K562 (cell line): ENCODE measurements around the gene MKS1. TPM values are rescaled to one million over a fixed set of nuclear protein-coding genes. Genes with fewer than 3 reads are reported as not detected.
A peak's percentile ranks its signal among the peaks of the same experiment; 100 is the strongest.

Experiments
- BRF2 ChIP-seq: IDR thresholded peaks from 3 replicates; pipeline ENCODE4 v1.6.1; 2011; ENCODE audit warnings: borderline replicate concordance, mild to moderate bottlenecking; ENCODE audit not compliant: insufficient read length, insufficient read depth
- C11orf30 ChIP-seq: fragments of 450-650 bp; IDR thresholded peaks from 2 replicates; pipeline ENCODE4 v1.6.1; 2016; ENCODE audit warnings: low read depth, mild to moderate bottlenecking
- CBFA2T3 ChIP-seq: fragments of 450-650 bp; IDR thresholded peaks from 2 replicates; pipeline ENCODE4 v1.6.1; 2017
- EGR1 ChIP-seq: fragments of 450-650 bp; conservative IDR thresholded peaks from 2 replicates; pipeline ENCODE4 v1.6.1; 2017; ENCODE audit warnings: mild to moderate bottlenecking
- EHMT2 ChIP-seq: fragments of 450-650 bp; IDR thresholded peaks from 2 replicates; pipeline ENCODE4 v1.6.1; 2018; ENCODE audit warnings: antibody characterized with exemption
- FOXJ2 ChIP-seq: fragments of 200-800 bp; sonication (Bioruptor generic); IDR thresholded peaks from 2 replicates; pipeline ENCODE4 v1.6.1; 2016; ENCODE audit warnings: missing genetic modification characterization, missing compliant biosample characterization
- HEY1 ChIP-seq: fragments of 250-450 bp; sonication (Bioruptor Pico); IDR thresholded peaks from 2 replicates; pipeline ENCODE4 v1.5.0; 2020; ENCODE audit warnings: mild to moderate bottlenecking, moderate library complexity, borderline replicate concordance
- JUN ChIP-seq, 2 experiments: sonication (generic) in 1 of 2; formaldehyde crosslinking in 1 of 2; IDR thresholded peaks; 2 replicates each; pipeline versions ENCODE4 v1.6.1 to v1.8.0; 2012 to 2022; ENCODE audit warnings: borderline replicate concordance in 2 of 2, mild to moderate bottlenecking in 2 of 2, improper control_type of control experiment in 1 of 2, low read depth in 1 of 2, low read length in 1 of 2, missing genetic modification reagents in 1 of 2
- KAT2B ChIP-seq: IDR thresholded peaks from one replicate; pipeline ENCODE4 v1.6.1; 2012; ENCODE audit warnings: low read depth, mild to moderate bottlenecking, control low read depth, inconsistent platforms, low read length, moderate library complexity
- KLF13 ChIP-seq: fragments of 450-650 bp; IDR thresholded peaks from 2 replicates; pipeline ENCODE4 v1.6.1; 2016; ENCODE audit warnings: missing genetic modification characterization, low read depth, mild to moderate bottlenecking, missing compliant biosample characterization, moderate library complexity, borderline replicate concordance
- NCOA4 ChIP-seq: fragments of 450-650 bp; IDR thresholded peaks from 2 replicates; pipeline ENCODE4 v1.6.1; 2018; ENCODE audit warnings: mild to moderate bottlenecking; ENCODE audit not compliant: partially characterized antibody
- POLR2AphosphoS5 ChIP-seq: IDR thresholded peaks from 2 replicates; pipeline ENCODE4 v1.6.1; 2011; ENCODE audit warnings: mild to moderate bottlenecking, low read depth, low read length, moderate library complexity; ENCODE audit not compliant: control insufficient read depth, insufficient read depth
- RFX7 ChIP-seq: fragments of 250-450 bp; sonication (Bioruptor Pico); IDR thresholded peaks from 2 replicates; pipeline ENCODE4 v1.5.1; 2021; ENCODE audit warnings: mild to moderate bottlenecking
- STAT5B ChIP-seq: fragments of 250-450 bp; sonication (Bioruptor Pico); IDR thresholded peaks from 2 replicates; pipeline ENCODE4 v1.8.0; 2021; ENCODE audit warnings: mild to moderate bottlenecking, inconsistent platforms
- TAF1 ChIP-seq: IDR thresholded peaks from 2 replicates; pipeline ENCODE4 v1.6.1; 2011; ENCODE audit warnings: mild to moderate bottlenecking, low read length, moderate library complexity; ENCODE audit not compliant: insufficient read depth, control insufficient read depth, severe bottlenecking; ENCODE audit errors: extremely low read depth
- ZNF232 ChIP-seq: sonication (generic); formaldehyde crosslinking; IDR thresholded peaks from 2 replicates; pipeline ENCODE4 v1.8.0; 2022; ENCODE audit warnings: mild to moderate bottlenecking, missing genetic modification reagents
- ZNF395 ChIP-seq: fragments of 200-800 bp; sonication (Bioruptor generic); IDR thresholded peaks from 2 replicates; pipeline ENCODE4 v1.6.1; 2017; ENCODE audit warnings: missing genetic modification characterization, missing compliant biosample characterization
- ZNF445 ChIP-seq: fragments of 250-450 bp; sonication (Bioruptor Pico); IDR thresholded peaks from 2 replicates; pipeline ENCODE4 v1.4.0; 2020; ENCODE audit warnings: low read depth, mild to moderate bottlenecking, moderate library complexity
- ZNF586 ChIP-seq: fragments of 450-650 bp; formaldehyde crosslinking; conservative IDR thresholded peaks from 2 replicates; pipeline ENCODE4 v1.4.0; 2020; ENCODE audit warnings: mild to moderate bottlenecking, moderate library complexity
- polyA plus RNA-seq, 8 experiments: library from polyadenylated mRNA; depleted of rRNA in 4 of 8; stranded (reverse) in 5 of 8; unstranded in 3 of 8; fragments of >200 nt; fragmentation: Nextera tagmentation in 2 of 8; fragmentation: Illumina TruSeq in 1 of 8; extraction: Ambion mirVana in 2 of 8; extraction: Trizol in 1 of 8; gene quantifications; 2 replicates each; pipeline versions ENCODE4 v1.2.1 to v1.2.3, GENCODE V29; 2011 to 2014; ENCODE audit warnings: inconsistent platforms in 1 of 8, missing spikeins in 1 of 8
- total RNA-seq, 7 experiments: library from RNA; depleted of rRNA in 6 of 7; stranded (reverse); fragments of >200 nt in 6 of 7; fragmentation: Illumina TruSeq in 2 of 7; extraction: Trizol in 2 of 7; gene quantifications; 2 replicates each; pipeline versions ENCODE4 v1.2.1 to v1.2.3, GENCODE V29; 2011 to 2021; ENCODE audit warnings: low replicate concordance in 1 of 7
- TF ChIP-seq, protein P1 (sequence below): fragments of 250-450 bp; sonication (Bioruptor Pico); IDR thresholded peaks from 2 replicates; pipeline ENCODE4 v1.5.0; 2021
- TF ChIP-seq, protein P2 (sequence below): fragments of 250-450 bp; sonication (Bioruptor Pico); IDR thresholded peaks from 2 replicates; pipeline ENCODE4 v1.4.0; 2020; ENCODE audit warnings: mild to moderate bottlenecking, moderate library complexity, borderline replicate concordance

Gene MKS1
- total and polyA plus RNA-seq, 9 of the 15 experiments (the other 6 are each of a cell fraction or from before 2014, with no cell fraction given): 16.3 to 31.0 (median 25.9) TPM

GRCh38 chr17:58184986-58185761 is 33.9 kb downstream of the MKS1 start (continued):
- TF ChIP-seq, protein P1, sequence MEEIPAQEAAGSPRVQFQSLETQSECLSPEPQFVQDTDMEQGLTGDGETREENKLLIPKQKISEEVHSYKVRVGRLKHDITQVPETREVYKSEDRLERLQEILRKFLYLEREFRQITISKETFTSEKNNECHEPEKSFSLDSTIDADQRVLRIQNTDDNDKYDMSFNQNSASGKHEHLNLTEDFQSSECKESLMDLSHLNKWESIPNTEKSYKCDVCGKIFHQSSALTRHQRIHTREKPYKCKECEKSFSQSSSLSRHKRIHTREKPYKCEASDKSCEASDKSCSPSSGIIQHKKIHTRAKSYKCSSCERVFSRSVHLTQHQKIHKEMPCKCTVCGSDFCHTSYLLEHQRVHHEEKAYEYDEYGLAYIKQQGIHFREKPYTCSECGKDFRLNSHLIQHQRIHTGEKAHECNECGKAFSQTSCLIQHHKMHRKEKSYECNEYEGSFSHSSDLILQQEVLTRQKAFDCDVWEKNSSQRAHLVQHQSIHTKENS (CRISPR knock-in tag): no peak
- TF ChIP-seq KAT2B: no peak
- no peak for TF ChIP-seq POLR2AphosphoS5
- TF ChIP-seq BRF2: no peak
- TF ChIP-seq EHMT2: no peak
- TF ChIP-seq ZNF586 (CRISPR knock-in tag): no peak
- TF ChIP-seq EGR1: no peak
- TF ChIP-seq, protein P2, sequence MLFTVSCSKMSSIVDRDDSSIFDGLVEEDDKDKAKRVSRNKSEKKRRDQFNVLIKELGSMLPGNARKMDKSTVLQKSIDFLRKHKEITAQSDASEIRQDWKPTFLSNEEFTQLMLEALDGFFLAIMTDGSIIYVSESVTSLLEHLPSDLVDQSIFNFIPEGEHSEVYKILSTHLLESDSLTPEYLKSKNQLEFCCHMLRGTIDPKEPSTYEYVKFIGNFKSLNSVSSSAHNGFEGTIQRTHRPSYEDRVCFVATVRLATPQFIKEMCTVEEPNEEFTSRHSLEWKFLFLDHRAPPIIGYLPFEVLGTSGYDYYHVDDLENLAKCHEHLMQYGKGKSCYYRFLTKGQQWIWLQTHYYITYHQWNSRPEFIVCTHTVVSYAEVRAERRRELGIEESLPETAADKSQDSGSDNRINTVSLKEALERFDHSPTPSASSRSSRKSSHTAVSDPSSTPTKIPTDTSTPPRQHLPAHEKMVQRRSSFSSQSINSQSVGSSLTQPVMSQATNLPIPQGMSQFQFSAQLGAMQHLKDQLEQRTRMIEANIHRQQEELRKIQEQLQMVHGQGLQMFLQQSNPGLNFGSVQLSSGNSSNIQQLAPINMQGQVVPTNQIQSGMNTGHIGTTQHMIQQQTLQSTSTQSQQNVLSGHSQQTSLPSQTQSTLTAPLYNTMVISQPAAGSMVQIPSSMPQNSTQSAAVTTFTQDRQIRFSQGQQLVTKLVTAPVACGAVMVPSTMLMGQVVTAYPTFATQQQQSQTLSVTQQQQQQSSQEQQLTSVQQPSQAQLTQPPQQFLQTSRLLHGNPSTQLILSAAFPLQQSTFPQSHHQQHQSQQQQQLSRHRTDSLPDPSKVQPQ (CRISPR knock-in tag): peak; percentile 37; the same call in 1 of the 2 replicates
- no peak for TF ChIP-seq CBFA2T3
- TF ChIP-seq NCOA4: no peak
- no peak for TF ChIP-seq RFX7 (CRISPR knock-in tag)
- 0 out of 2 replicates have a peak, but pooled peaks have one; percentile 14 for TF ChIP-seq ZNF395 (CRISPR knock-in tag)
- no peak; the same call in 1 of the 2 replicates for TF ChIP-seq ZNF232 (CRISPR knock-in tag)
- no peak for TF ChIP-seq KLF13 (tag)
- no peak for TF ChIP-seq JUN (IDR thresholded peaks at IDR 0.05; ENCODE audit: borderline replicate concordance, low read depth, low read length)
- TF ChIP-seq JUN (CRISPR knock-in tag; IDR thresholded peaks at IDR 0.05; ENCODE audit: borderline replicate concordance): no peak
- TF ChIP-seq C11orf30: no peak
- TF ChIP-seq ZNF445: no peak
- TF ChIP-seq HEY1 (CRISPR knock-in tag): no peak
- TF ChIP-seq FOXJ2: no peak
- no peak for TF ChIP-seq TAF1
- no peak for TF ChIP-seq STAT5B (CRISPR knock-in tag)
